Measurements from ENCODE around the gene TSKU.

Gene TSKU

DNA sequence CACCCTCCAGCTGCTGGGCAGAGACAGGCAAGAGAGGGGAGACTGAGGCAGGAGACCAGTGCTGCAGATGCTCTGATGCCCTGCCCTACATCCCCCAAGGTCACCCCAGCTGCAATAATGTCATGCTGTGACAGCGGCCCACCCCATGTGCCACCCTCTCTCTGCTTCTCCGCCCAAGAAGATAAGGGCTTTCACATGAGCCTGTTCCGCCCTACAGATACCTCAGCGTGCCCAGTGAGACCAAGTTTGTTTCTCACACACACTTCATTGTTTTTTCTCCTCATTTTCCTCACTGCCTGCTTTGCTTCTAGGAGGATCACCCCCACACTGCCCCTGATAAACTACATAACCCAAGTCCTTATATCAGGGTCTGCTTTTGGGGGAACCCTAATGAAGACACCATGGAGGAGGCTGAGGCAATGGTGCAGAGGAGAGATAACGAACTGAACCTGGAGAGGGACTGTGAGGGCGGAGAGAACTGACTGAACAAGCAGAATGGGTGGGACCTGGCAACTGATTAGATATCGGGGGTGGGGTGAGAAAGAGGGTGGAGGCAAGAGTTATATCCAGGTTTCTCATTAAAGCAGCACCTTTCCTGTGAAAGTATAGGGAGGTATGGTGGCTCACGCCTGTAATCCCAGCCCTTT lies 37.5 kb upstream of the TSKU start:
- Histone ChIP-seq H3K27me3 (ENCODE audit: insufficient read depth, poor library complexity, severe bottlenecking) (peaks cover 3% of the 10 kb centered on the region), H3K4me3 (replicated peaks; ENCODE audit: insufficient read depth, low read length) (no peak overlapping the region), H3K27ac (replicated peaks) (no peak overlapping the region)
- DNase-seq (ENCODE audit: low read depth in 1 of 2, low spot score in 1 of 2) = no peak
- TF ChIP-seq GABPA (IDR thresholded peaks at IDR 0.05; ENCODE audit: low read depth) (no peak), SPI1 (IDR thresholded peaks at IDR 0.05; ENCODE audit: borderline replicate concordance, low read depth) (no peak), POLR2AphosphoS5 (IDR thresholded peaks at IDR 0.05; ENCODE audit: low read depth) (no peak)
- TF ChIP-seq, protein P1, sequence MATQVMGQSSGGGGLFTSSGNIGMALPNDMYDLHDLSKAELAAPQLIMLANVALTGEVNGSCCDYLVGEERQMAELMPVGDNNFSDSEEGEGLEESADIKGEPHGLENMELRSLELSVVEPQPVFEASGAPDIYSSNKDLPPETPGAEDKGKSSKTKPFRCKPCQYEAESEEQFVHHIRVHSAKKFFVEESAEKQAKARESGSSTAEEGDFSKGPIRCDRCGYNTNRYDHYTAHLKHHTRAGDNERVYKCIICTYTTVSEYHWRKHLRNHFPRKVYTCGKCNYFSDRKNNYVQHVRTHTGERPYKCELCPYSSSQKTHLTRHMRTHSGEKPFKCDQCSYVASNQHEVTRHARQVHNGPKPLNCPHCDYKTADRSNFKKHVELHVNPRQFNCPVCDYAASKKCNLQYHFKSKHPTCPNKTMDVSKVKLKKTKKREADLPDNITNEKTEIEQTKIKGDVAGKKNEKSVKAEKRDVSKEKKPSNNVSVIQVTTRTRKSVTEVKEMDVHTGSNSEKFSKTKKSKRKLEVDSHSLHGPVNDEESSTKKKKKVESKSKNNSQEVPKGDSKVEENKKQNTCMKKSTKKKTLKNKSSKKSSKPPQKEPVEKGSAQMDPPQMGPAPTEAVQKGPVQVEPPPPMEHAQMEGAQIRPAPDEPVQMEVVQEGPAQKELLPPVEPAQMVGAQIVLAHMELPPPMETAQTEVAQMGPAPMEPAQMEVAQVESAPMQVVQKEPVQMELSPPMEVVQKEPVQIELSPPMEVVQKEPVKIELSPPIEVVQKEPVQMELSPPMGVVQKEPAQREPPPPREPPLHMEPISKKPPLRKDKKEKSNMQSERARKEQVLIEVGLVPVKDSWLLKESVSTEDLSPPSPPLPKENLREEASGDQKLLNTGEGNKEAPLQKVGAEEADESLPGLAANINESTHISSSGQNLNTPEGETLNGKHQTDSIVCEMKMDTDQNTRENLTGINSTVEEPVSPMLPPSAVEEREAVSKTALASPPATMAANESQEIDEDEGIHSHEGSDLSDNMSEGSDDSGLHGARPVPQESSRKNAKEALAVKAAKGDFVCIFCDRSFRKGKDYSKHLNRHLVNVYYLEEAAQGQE (IDR thresholded peaks at IDR 0.05; ENCODE audit: insufficient replicate concordance, low read depth) = no peak
- TF ChIP-seq, protein P2, sequence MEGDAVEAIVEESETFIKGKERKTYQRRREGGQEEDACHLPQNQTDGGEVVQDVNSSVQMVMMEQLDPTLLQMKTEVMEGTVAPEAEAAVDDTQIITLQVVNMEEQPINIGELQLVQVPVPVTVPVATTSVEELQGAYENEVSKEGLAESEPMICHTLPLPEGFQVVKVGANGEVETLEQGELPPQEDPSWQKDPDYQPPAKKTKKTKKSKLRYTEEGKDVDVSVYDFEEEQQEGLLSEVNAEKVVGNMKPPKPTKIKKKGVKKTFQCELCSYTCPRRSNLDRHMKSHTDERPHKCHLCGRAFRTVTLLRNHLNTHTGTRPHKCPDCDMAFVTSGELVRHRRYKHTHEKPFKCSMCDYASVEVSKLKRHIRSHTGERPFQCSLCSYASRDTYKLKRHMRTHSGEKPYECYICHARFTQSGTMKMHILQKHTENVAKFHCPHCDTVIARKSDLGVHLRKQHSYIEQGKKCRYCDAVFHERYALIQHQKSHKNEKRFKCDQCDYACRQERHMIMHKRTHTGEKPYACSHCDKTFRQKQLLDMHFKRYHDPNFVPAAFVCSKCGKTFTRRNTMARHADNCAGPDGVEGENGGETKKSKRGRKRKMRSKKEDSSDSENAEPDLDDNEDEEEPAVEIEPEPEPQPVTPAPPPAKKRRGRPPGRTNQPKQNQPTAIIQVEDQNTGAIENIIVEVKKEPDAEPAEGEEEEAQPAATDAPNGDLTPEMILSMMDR (IDR thresholded peaks at IDR 0.05; ENCODE audit: insufficient read depth, low read length) = no peak

DNA sequence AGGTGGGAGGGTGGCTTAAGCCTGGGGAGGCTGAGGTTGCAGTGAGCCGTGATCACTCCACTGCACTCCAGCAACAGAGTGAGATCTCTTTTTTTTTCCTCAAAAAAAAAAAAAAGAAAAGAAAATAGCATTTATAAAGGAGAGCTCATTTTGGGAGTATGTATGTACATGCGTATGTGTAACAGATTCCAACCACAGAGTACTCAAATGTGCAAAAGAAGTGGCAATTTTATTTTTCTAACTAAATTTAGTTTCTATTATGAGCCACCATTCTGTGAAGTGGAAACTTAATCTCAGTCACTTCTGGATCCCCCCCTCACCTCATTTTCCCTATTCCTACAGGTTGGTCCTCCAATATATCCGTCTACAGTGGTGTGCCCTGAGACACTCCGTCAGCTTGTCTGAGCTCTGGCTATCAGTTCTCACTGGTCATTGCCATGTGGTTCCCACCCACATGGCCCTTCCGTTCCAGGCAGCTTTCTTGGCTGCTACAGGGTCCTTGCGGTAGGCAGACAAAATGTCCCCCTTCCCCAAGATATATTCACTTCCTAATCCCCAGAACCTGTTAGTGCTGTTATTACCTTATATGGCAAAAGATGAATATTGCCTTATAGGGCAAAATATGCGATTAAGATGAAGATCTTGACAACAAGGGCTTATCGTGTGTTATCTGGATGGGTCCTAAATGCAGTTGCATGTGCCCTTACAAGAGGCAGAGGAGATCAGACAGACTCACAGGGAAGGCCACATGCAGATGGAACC lies 35.8 kb upstream of the TSKU start:
- H3K27me3 ChIP-seq (ENCODE audit: insufficient read depth, poor library complexity, severe bottlenecking) = no peaks in the 10 kb centered on the region
- no peak overlapping the region for H3K4me3 ChIP-seq (replicated peaks; ENCODE audit: insufficient read depth, low read length)
- TF ChIP-seq POLR2AphosphoS5 (IDR thresholded peaks at IDR 0.05; ENCODE audit: low read depth) = no peak
- no peak for TF ChIP-seq GABPA (IDR thresholded peaks at IDR 0.05; ENCODE audit: low read depth)
- TF ChIP-seq, protein P1 (IDR thresholded peaks at IDR 0.05; ENCODE audit: insufficient replicate concordance, low read depth) = no peak
- no peak for TF ChIP-seq SPI1 (IDR thresholded peaks at IDR 0.05; ENCODE audit: borderline replicate concordance, low read depth)
- TF ChIP-seq, protein P2 (IDR thresholded peaks at IDR 0.05; ENCODE audit: insufficient read depth, low read length) = no peak
- DNase-seq (ENCODE audit: low read depth in 1 of 2, low spot score in 1 of 2) = no peak
- no peak overlapping the region for H3K27ac ChIP-seq (replicated peaks)

DNA sequence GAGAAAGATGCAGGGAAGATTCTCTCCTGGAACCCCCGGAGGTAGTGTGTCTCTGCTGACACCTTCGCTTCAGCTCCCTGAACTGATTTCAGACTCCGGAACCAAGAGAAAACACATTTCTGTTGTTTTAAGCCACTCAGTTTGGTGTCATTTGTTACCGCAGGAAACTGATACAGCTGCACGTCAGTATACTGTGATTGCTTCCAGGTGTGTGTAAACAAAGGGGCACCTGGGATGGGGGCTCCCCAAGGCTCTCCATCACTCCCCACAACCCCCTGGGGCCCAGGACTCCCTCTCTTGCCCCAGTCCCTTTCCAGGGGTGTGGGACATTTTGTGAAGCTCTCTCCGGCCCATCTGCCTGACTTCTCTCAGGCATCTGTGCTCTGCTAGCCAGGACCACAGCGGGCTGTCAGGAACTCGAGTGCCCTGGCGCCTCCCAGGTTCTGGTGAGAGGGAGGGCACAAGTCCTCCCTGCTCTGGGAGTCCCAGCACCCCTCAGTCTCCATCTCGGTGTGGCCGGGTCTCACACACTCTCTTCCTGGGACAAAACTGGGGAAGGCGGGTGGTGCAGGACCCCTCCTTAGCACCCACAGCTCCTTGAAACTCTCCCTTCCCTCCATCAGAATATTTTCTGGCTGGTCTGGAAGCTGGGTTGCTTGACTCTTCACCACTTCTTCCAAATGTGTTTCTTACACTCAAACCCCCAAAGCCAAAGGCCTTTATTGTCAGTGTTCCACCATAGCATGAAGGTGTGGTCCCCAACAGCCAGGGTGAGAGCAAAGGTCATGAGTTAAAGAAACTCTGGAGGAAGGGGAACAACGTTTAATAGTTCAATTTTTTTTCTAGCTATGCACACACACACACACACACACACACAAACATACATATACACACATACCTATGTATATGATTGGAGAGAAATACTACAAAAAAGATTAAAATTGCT lies 35.0 kb upstream of the TSKU start:
- DNase-seq (ENCODE audit: low read depth in 1 of 2, low spot score in 1 of 2) = no peak
- H3K27me3 ChIP-seq (ENCODE audit: insufficient read depth, poor library complexity, severe bottlenecking) = no peaks in the 10 kb centered on the region
- H3K4me3 ChIP-seq (replicated peaks; ENCODE audit: insufficient read depth, low read length) = no peak overlapping the region
- no peak overlapping the region for H3K27ac ChIP-seq (replicated peaks)
- TF ChIP-seq, protein P2 (IDR thresholded peaks at IDR 0.05; ENCODE audit: insufficient read depth, low read length) = no peak
- TF ChIP-seq, protein P1 (IDR thresholded peaks at IDR 0.05; ENCODE audit: insufficient replicate concordance, low read depth) = no peak
- TF ChIP-seq SPI1 (IDR thresholded peaks at IDR 0.05; ENCODE audit: borderline replicate concordance, low read depth) (no peak), GABPA (IDR thresholded peaks at IDR 0.05; ENCODE audit: low read depth) (no peak), POLR2AphosphoS5 (IDR thresholded peaks at IDR 0.05; ENCODE audit: low read depth) (no peak)
